Stimulated activated effector memory CD8-positive, alpha-beta T cell treated with anti-CD3 and anti-CD28 coated beads, Interleukin-12 subunit alpha, Interleukin-12 subunit beta, amount 100 ng/mL, for 72 hours (primary cell): Measurements from ENCODE around the gene PHF21A.
"Not testable (repeated sequence)": the region's sequence is repeated elsewhere in the genome, so short reads cannot be mapped to it uniquely, and the experiment has no call there.

ENCODE experiments used
- ATAC-seq: fragments of 150-1000 bp; cut with Tn5 transposase; 2 replicates; pipeline ENCODE4 v1.10.0; 2021
- DNase-seq, 2 donors: peaks; one replicate each; pipeline ENCODE4 v3.0.0; 2021 to 2022; ENCODE audit warnings: low spot score in 2 of 2
- H3K27ac Mint-ChIP-seq: one replicate; pipeline ENCODE4 v1.8.0; 2022; ENCODE audit warnings: mild to moderate bottlenecking, mixed read lengths
- H3K36me3 Mint-ChIP-seq: one replicate; pipeline ENCODE4 v1.8.0; 2022; ENCODE audit warnings: mild to moderate bottlenecking, mixed read lengths
- H3K4me1 Mint-ChIP-seq: one replicate; pipeline ENCODE4 v1.8.0; 2022; ENCODE audit warnings: mixed read lengths
- H3K4me3 Mint-ChIP-seq: one replicate; pipeline ENCODE4 v1.8.0; 2022; ENCODE audit warnings: mild to moderate bottlenecking, mixed read lengths
- H3K9me3 Mint-ChIP-seq: one replicate; pipeline ENCODE4 v1.8.0; 2022; ENCODE audit warnings: mixed read lengths

Gene PHF21A

DNA sequence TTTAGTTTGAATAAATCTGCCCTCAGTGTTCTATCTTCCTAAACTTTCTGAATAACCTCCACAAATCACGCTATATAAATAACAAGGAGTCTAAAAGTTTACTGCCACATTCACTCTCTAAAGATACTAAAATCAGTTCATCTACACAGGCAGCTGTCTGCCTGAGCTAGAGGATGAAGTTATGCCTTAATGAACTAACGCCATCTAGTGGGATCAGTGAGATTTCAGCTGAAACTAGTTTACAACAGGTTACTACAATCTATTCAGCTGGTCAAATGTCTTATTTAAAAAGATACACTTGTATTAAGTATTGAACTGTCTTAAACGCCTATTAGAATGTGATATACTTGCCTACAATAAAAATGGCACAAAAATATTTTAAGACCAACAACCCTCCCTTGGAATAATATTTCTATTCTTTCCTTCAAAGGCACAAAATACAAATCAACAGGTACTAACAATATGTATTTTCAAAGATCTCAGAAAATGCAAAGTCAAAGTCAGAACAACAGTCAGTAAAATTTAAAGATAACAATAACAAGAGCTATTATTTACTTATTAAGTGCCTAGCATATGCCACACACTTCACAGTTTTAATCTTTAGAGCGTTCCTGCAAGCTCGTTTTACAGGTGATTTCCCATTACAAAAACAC is 114.7 kb downstream of the PHF21A start:
- no peak overlapping the region for H3K27ac Mint-ChIP-seq
- DNase-seq, result no peak
- peaks cover 7% of the 10 kb centered on the region for H3K4me1 Mint-ChIP-seq

DNA sequence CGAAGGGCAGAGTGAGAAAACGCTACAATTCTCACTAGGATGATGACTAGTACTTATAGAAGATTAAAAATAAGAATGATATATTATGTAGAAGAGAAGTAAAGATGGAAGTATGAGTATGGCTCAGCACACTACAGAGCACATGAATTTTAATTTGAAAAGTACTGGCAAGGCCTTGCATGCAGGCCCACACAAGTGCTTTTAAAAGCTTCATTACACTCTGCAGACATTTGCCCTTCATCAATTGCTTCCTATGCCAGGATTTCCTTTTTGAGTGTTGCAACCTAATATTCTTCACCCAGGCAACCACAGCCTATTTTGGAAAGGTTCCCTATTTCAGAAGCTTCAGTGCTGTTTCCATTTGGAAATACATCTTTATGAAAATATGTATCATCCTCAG is 117.7 kb downstream of the PHF21A start:
- H3K9me3 Mint-ChIP-seq, result no peaks in the 10 kb centered on the region
- H3K4me1 Mint-ChIP-seq, result peaks cover 6% of the 10 kb centered on the region
- DNase-seq (no peak), ATAC-seq (peak; percentile 40)
- no peak overlapping the region for H3K27ac Mint-ChIP-seq
- no peak overlapping the region for H3K4me3 Mint-ChIP-seq
- peaks cover 7% of the 10 kb centered on the region for H3K36me3 Mint-ChIP-seq

More for the DNA sequence above, 114.7 kb downstream of the PHF21A start:
- Mint-ChIP-seq H3K9me3 (no peaks in the 10 kb centered on the region), H3K4me3 (no peak overlapping the region), H3K36me3 (peaks cover 6% of the 10 kb centered on the region)
- ATAC-seq, result peak; percentile 65

DNA sequence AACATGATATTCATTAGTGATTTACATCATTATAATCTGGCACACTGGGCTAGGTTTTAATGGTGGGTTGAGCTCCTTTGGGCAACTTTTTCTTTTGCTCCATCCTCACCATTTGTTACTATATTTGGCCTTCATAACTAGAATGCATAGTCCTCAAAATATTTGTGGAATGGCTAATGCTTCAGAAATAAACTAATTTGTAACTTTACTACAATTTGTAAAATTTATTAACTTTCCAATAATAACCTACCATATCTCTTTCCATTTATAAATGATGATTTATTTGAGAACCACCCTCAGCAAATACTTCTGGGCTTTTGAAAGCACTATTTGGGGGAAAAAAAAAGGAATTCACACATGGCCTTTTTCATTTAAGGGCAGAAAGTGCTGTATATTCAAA is 119.1 kb downstream of the PHF21A start:
- Mint-ChIP-seq H3K27ac (no peak overlapping the region), H3K4me1 (peaks cover 13% of the 10 kb centered on the region), H3K36me3 (peaks cover 9% of the 10 kb centered on the region), H3K4me3 (no peak overlapping the region), H3K9me3 (no peaks in the 10 kb centered on the region)
- DNase-seq (no peak), ATAC-seq (no peak)

- Mint-ChIP-seq H3K36me3 (peaks cover 9% of the 10 kb centered on the region), H3K4me1 (peaks cover 17% of the 10 kb centered on the region), H3K9me3 (no peaks in the 10 kb centered on the region), H3K27ac (no peak overlapping the region), H3K4me3 (no peak overlapping the region)
- no peak for DNase-seq
- no peak for ATAC-seq
Measured at GRCh38 chr11:46001448-46001914, 119.8 kb downstream of the PHF21A start.

DNA sequence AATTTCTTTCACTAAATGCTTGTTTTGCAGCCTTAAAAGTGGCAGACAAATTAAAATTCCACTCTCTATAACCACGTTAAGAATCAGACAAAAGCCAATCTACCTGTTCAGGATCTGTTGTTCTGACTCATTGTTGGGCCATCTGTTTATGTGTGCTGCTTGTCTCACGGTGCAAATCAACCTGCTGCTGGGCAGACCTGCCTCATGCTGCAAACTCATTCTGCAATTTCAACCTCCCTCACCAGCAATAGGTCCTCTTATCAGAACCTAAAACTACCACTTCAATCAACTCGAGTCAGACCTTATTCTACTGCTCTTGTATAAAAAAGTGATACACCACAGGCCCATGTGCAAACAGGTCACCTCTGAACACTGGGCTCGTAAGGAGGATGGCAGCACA is 123.7 kb downstream of the PHF21A start:
- Mint-ChIP-seq H3K36me3 (peaks cover 9% of the 10 kb centered on the region), H3K27ac (peak overlapping the region; percentile 46), H3K4me3 (no peak overlapping the region), H3K4me1 (peaks cover 24% of the 10 kb centered on the region), H3K9me3 (no peaks in the 10 kb centered on the region)
- ATAC-seq (no peak), DNase-seq (no peak)

GRCh38 chr11:45995342-45995734 is 125.9 kb downstream of the PHF21A start:
- Mint-ChIP-seq H3K4me3 (no peak overlapping the region), H3K36me3 (peaks cover 9% of the 10 kb centered on the region), H3K4me1 (peaks cover 31% of the 10 kb centered on the region), H3K27ac (no peak overlapping the region), H3K9me3 (no peaks in the 10 kb centered on the region)
- DNase-seq, result no peak
- ATAC-seq, result no peak

GRCh38 chr11:45994371-45995341 is 126.6 kb downstream of the PHF21A start:
- no peak overlapping the region for H3K27ac Mint-ChIP-seq
- H3K4me3 Mint-ChIP-seq, result no peak overlapping the region
- H3K9me3 Mint-ChIP-seq, result no peaks in the 10 kb centered on the region
- peaks cover 31% of the 10 kb centered on the region for H3K4me1 Mint-ChIP-seq
- H3K36me3 Mint-ChIP-seq, result peaks cover 9% of the 10 kb centered on the region
- DNase-seq (no peak), ATAC-seq (peak; percentile 32)

DNA sequence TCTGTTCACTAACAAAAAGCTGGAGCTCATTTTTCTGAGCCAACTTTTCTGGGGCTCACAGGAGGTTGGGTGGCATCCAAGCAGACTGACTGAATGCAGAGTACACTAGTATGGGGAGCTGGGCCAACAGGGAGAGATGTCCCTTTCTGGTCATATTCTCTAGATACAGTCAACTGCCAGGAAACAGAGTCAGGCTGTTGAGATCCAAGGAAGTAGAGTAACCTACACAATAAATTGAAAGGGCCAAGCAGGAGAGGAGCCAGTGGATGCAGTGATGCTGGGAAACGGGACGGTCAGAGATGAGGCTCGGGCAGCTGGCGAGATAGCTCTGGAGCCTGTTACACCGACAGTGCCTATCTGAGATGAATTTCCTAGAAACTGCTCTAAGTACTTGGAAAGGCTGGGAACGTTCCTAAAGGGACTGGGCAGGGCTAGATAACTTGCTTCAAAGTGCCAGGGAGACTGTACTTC is 127.7 kb downstream of the PHF21A start:
- Mint-ChIP-seq H3K36me3 (peaks cover 7% of the 10 kb centered on the region), H3K9me3 (no peaks in the 10 kb centered on the region), H3K4me1 (peaks cover 31% of the 10 kb centered on the region), H3K27ac (no peak overlapping the region), H3K4me3 (no peak overlapping the region)
- no peak for DNase-seq
- no peak for ATAC-seq

DNA sequence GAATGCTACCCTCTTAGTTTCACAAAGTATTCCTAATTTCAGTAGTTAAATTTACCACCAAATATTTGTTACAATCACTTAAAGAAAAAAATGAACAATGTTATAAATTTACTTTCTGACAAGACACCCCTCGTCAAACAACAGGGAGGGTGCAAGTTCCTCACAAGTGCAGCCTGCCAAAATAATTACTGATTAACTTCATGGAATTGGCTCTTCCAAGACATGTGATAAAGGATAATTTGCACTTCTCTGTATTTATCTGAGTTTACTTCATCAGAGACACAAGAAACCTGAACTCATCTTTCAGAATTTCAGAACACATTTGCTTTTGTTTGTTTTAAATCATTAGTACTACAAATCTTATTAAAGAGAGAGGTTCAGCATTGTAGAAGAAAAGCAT is 132.3 kb downstream of the PHF21A start:
- peaks cover 30% of the 10 kb centered on the region for H3K4me1 Mint-ChIP-seq
- H3K4me3 Mint-ChIP-seq, result no peak overlapping the region
- H3K27ac Mint-ChIP-seq, result no peak overlapping the region
- peaks cover 5% of the 10 kb centered on the region for H3K36me3 Mint-ChIP-seq
- no peaks in the 10 kb centered on the region for H3K9me3 Mint-ChIP-seq
- DNase-seq (no peak), ATAC-seq (no peak)

GRCh38 chr11:45985212-45985611 is 136.0 kb downstream of the PHF21A start:
- Mint-ChIP-seq H3K36me3 (peaks cover 5% of the 10 kb centered on the region), H3K27ac (no peak overlapping the region), H3K4me3 (no peak overlapping the region), H3K4me1 (peaks cover 32% of the 10 kb centered on the region), H3K9me3 (no peaks in the 10 kb centered on the region)
- DNase-seq (no peak), ATAC-seq (no peak)

GRCh38 chr11:45984192-45984591 is 137.1 kb downstream of the PHF21A start:
- no peaks in the 10 kb centered on the region for H3K9me3 Mint-ChIP-seq
- ATAC-seq (no peak), DNase-seq (no peak)
- peaks cover 11% of the 10 kb centered on the region for H3K36me3 Mint-ChIP-seq
- no peak overlapping the region for H3K27ac Mint-ChIP-seq
- H3K4me3 Mint-ChIP-seq, result no peak overlapping the region
- peaks cover 32% of the 10 kb centered on the region for H3K4me1 Mint-ChIP-seq

GRCh38 chr11:45983471-45983845 is 137.8 kb downstream of the PHF21A start:
- Mint-ChIP-seq H3K4me1 (peaks cover 32% of the 10 kb centered on the region), H3K36me3 (peaks cover 16% of the 10 kb centered on the region), H3K27ac (peak overlapping the region; percentile 12), H3K4me3 (no peak overlapping the region), H3K9me3 (no peaks in the 10 kb centered on the region)
- no peak for DNase-seq
- no peak for ATAC-seq

DNA sequence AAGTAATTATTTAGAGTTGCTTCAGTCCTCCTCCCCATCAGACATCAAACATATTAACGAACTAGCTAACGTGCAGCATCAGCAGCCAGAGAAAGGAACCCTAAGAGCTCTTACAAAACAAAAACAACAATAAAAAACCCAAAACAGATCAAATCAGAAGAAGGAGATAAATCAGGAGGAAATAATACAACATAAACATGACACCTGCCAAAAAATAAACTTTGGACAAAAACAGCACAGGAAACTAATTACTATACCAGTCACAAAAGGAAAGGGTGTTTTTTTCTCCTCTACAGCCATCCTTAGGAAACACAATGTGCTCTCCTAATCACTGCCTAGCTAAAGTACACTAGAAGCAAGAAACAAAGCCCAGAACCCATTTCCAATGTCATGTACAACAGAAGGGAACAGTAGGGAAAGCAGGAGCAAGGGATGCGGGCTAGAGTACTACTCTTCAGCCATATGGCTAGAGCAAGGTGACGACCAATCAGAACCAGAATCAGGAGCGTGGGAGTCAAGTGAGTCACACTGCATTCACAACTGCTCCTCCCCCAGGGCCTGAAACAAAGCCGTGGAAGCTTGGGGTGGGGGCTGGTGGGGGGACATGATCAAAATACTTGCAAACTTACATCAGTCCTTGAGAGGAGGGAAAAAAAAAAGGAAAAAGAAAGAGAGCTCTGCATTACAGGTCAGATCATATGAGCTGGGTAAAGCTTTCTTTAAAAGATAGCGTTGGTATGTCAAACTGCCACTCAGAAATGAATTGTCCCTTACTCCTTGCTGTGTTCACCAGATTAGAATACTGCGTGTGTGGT is 138.4 kb downstream of the PHF21A start:
- H3K4me3 Mint-ChIP-seq, result no peak overlapping the region
- peak; percentile 82 for ATAC-seq
- DNase-seq, result peak; percentile 5 to 59
- H3K9me3 Mint-ChIP-seq, result no peaks in the 10 kb centered on the region
- peaks cover 22% of the 10 kb centered on the region for H3K36me3 Mint-ChIP-seq
- H3K27ac Mint-ChIP-seq, result peak overlapping the region; percentile 12
- H3K4me1 Mint-ChIP-seq, result peaks cover 32% of the 10 kb centered on the region

GRCh38 chr11:45981826-45982225 is 139.4 kb downstream of the PHF21A start:
- H3K4me3 Mint-ChIP-seq, H3K9me3 Mint-ChIP-seq, DNase-seq, H3K27ac Mint-ChIP-seq, ATAC-seq: not testable (repeated sequence)
- peaks cover 32% of the 10 kb centered on the region for H3K36me3 Mint-ChIP-seq
- H3K4me1 Mint-ChIP-seq, result peaks cover 32% of the 10 kb centered on the region

- H3K27ac Mint-ChIP-seq, result no peak overlapping the region
- no peak overlapping the region for H3K4me3 Mint-ChIP-seq
- peaks cover 79% of the 10 kb centered on the region for H3K36me3 Mint-ChIP-seq
- no peaks in the 10 kb centered on the region for H3K9me3 Mint-ChIP-seq
- DNase-seq (no peak), ATAC-seq (no peak)
- no peaks in the 10 kb centered on the region for H3K4me1 Mint-ChIP-seq
Measured at GRCh38 chr11:45974806-45975205, 146.4 kb downstream of the PHF21A start.
